Panc1 (cell line): Measurements from ENCODE around the gene IVNS1ABP.

Experiments used
- TF ChIP-seq, protein P1 (sequence below): fragments of 450-650 bp; IDR thresholded peaks from 2 replicates; pipeline ENCODE4 v1.5.1; 2017; ENCODE audit warnings: mild to moderate bottlenecking
- TF ChIP-seq, protein P2 (sequence below), 2 experiments: IDR thresholded peaks; 2 replicates each; pipeline ENCODE4 v1.6.1; 2011 to 2012; ENCODE audit warnings: low read depth in 2 of 2, control low read depth in 1 of 2, low read length in 1 of 2, mild to moderate bottlenecking in 1 of 2, moderate library complexity in 1 of 2; ENCODE audit not compliant: insufficient read depth in 1 of 2

DNA sequence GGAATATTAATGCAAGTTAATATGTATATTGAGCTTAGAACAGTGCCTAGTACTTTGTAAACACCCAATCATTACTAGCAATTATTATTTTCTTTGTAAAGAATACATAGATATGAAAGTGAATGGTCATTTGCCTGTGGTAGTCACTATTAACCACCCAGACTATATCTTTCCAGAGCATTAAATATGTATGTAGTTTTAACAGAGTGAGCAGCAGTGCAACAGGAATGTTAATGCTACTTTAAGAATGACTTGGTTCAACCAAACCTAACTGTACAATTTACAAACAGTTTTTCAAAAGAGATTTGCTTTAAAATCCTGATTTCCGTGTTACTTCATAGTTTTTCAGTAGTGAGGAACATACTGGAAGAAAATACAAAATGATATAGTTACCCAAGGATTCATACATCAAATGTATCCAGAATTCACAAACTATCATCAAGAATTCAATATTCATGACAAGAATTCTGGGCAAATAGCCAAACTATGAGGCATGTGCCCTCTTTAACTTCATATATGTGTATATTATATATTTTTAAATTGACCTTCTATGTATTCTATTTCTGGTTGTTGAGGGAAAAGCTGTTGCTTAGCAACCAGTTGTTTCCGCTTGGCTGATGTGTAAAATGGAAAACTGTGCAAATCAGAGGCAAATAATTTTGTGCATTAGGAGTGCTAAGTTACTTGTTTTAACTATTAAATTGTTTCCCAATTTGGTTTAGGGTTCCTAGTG is 34.9 kb upstream of the IVNS1ABP start:
- TF ChIP-seq, protein P1, sequence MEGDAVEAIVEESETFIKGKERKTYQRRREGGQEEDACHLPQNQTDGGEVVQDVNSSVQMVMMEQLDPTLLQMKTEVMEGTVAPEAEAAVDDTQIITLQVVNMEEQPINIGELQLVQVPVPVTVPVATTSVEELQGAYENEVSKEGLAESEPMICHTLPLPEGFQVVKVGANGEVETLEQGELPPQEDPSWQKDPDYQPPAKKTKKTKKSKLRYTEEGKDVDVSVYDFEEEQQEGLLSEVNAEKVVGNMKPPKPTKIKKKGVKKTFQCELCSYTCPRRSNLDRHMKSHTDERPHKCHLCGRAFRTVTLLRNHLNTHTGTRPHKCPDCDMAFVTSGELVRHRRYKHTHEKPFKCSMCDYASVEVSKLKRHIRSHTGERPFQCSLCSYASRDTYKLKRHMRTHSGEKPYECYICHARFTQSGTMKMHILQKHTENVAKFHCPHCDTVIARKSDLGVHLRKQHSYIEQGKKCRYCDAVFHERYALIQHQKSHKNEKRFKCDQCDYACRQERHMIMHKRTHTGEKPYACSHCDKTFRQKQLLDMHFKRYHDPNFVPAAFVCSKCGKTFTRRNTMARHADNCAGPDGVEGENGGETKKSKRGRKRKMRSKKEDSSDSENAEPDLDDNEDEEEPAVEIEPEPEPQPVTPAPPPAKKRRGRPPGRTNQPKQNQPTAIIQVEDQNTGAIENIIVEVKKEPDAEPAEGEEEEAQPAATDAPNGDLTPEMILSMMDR: no peak
- TF ChIP-seq, protein P2, sequence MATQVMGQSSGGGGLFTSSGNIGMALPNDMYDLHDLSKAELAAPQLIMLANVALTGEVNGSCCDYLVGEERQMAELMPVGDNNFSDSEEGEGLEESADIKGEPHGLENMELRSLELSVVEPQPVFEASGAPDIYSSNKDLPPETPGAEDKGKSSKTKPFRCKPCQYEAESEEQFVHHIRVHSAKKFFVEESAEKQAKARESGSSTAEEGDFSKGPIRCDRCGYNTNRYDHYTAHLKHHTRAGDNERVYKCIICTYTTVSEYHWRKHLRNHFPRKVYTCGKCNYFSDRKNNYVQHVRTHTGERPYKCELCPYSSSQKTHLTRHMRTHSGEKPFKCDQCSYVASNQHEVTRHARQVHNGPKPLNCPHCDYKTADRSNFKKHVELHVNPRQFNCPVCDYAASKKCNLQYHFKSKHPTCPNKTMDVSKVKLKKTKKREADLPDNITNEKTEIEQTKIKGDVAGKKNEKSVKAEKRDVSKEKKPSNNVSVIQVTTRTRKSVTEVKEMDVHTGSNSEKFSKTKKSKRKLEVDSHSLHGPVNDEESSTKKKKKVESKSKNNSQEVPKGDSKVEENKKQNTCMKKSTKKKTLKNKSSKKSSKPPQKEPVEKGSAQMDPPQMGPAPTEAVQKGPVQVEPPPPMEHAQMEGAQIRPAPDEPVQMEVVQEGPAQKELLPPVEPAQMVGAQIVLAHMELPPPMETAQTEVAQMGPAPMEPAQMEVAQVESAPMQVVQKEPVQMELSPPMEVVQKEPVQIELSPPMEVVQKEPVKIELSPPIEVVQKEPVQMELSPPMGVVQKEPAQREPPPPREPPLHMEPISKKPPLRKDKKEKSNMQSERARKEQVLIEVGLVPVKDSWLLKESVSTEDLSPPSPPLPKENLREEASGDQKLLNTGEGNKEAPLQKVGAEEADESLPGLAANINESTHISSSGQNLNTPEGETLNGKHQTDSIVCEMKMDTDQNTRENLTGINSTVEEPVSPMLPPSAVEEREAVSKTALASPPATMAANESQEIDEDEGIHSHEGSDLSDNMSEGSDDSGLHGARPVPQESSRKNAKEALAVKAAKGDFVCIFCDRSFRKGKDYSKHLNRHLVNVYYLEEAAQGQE (IDR thresholded peaks at IDR 0.05; ENCODE audit: insufficient read depth in 1 of 2, low read depth in 2 of 2, low read length in 1 of 2): no peak
